Measurements from ENCODE around the gene PEPD.

DNA sequence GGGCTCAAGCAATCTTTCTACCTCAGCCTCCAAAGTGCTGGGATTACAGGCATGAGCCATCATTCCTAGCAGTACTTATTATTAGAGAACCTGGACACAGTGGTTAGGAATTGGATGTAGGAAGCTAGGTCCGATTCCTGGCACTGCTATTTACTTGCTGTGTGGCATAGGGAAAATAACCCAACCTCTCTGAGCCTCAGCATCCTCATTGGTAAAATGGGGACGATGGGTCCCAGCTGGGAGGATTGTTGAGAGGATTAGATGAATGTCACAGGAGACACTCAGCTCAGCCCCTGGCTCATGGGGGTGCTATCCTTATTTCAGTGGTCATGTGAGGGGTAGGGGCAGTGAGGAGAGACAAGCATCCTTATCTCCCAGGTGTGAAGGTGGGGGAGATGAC lies 6.8 kb upstream of the PEPD start:
- TF ChIP-seq GATA3 (IDR thresholded peaks at IDR 0.05; ENCODE audit: low read depth, low read length) (no peak), GATA2 (IDR thresholded peaks at IDR 0.05; ENCODE audit: low read depth, low read length) (no peak)

Measured in SH-SY5Y (cell line).